Choroid plexus epithelial cell (primary cell): ENCODE results near the gene WDR49.

ENCODE experiments used
- DNase-seq: peaks from one replicate; pipeline ENCODE4 v3.0.0-alpha.2; 2010; ENCODE audit warnings: low read depth
- H3K4me3 ChIP-seq: 2 replicates; pipeline ENCODE4 v1.5.1; 2011; ENCODE audit warnings: low read depth, mild to moderate bottlenecking, control low read depth, low read length, moderate library complexity
- CTCF ChIP-seq: conservative IDR thresholded peaks from 2 replicates; pipeline ENCODE4 v1.5.1; 2011; ENCODE audit warnings: low read depth, mild to moderate bottlenecking, control low read depth, inconsistent platforms, low read length, moderate library complexity

The WDR49 gene

GRCh38 chr3:167559924-167560323 is 93.8 kb downstream of the WDR49 start:
- H3K4me3 ChIP-seq, result no peak overlapping the region
- TF ChIP-seq CTCF, result no peak
- no peak for DNase-seq

GRCh38 chr3:167554898-167555297 is 98.8 kb downstream of the WDR49 start:
- DNase-seq, result no peak
- TF ChIP-seq CTCF, result no peak
- H3K4me3 ChIP-seq, result no peak overlapping the region

GRCh38 chr3:167538081-167538480 is 115.7 kb downstream of the WDR49 start:
- no peak for TF ChIP-seq CTCF
- DNase-seq, result no peak
- no peak overlapping the region for H3K4me3 ChIP-seq

GRCh38 chr3:167521006-167521355 is 132.8 kb downstream of the WDR49 start:
- no peak for DNase-seq
- no peak overlapping the region for H3K4me3 ChIP-seq
- TF ChIP-seq CTCF, result no peak

GRCh38 chr3:167520266-167521005 is 133.3 kb downstream of the WDR49 start:
- no peak overlapping the region for H3K4me3 ChIP-seq
- no peak for TF ChIP-seq CTCF
- DNase-seq, result no peak

- TF ChIP-seq CTCF, result no peak
- no peak overlapping the region for H3K4me3 ChIP-seq
- no peak for DNase-seq
Observed at GRCh38 chr3:167507954-167508353, 145.8 kb downstream of the WDR49 start.

GRCh38 chr3:167502401-167502800 is 151.3 kb downstream of the WDR49 start:
- TF ChIP-seq CTCF, result no peak
- no peak for DNase-seq
- H3K4me3 ChIP-seq, result no peak overlapping the region
